ENCODE measurements around the gene NAT14.
"Not testable (repeated sequence)": the region's sequence is repeated elsewhere in the genome, so short reads cannot be mapped to it uniquely, and the experiment has no call there.

The NAT14 gene, protein sequence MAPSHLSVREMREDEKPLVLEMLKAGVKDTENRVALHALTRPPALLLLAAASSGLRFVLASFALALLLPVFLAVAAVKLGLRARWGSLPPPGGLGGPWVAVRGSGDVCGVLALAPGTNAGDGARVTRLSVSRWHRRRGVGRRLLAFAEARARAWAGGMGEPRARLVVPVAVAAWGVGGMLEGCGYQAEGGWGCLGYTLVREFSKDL

GRCh38 chr19:55484593-55485438 lies at the start of gene NAT14:
TSS of gene NAT14 (plus strand) at chr19:55485188. CDS start at chr19:55485709, 521 bp downstream.
- DNase-seq (ENCODE audit: low read depth), result peak; percentile 40

DNA sequence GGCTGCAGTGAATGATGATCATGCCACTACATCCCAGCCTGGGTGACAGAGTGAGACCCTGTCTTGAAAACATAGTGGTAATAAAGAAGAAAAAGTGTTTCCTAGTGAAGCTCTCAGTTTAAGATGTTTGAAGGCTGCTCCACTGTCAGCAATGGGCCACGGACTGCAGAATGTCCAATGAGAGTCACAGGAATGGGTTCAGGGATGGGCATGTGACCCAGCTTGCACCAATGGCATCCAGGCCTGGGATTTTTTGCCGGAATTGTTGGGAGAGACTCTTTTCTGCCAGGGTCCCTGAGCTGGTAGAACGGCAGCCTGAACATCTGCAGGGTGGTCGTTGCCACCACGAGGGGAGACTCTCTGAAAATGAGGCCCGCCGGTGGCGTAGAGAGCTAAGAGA lies 48.1 kb upstream of the NAT14 start:
- no peak for DNase-seq (ENCODE audit: low read depth)

GRCh38 chr19:55437410-55437809 lies 47.6 kb upstream of the NAT14 start:
- peak; percentile 69 for DNase-seq (ENCODE audit: low read depth)

- DNase-seq (ENCODE audit: low read depth), result no peak
These were observed 45.9 kb upstream of the NAT14 start for GRCh38 chr19:55439052-55439451.

DNA sequence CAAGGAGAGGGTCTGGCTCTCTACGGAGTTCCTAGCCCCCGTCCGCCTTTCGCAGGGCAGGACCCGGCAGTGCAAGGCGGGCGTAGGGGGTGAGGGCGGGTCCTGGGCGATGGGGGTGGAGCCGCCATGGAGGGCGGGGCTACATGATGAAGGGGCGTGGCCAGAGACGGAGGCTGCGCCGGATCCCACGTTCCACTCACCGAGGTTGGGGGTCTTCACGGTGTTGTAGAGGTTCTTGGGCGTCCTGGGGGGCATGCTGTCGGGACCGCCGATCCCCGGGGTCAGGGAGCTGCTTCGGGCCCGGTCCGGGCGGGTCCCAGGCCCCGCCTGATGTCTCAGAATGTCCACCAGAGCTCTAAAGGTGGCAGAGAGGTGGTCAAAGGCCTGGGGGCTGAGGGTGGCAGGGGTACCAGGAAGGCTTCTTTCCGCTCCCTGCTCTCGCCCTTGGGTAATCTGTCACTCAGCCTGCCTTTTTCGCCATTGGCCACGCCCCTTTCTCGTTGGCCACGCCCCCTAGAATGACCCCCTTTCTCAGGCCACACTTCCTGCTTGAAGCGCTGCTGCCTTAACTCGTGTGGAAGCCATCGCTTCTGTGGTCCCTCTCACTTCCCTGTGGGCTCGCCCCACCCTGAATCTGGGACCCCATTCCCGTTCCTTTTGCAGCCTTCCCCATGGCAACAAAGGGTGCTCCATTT lies 44.4 kb upstream of the NAT14 start:
- DNase-seq (ENCODE audit: low read depth), result no peak

DNA sequence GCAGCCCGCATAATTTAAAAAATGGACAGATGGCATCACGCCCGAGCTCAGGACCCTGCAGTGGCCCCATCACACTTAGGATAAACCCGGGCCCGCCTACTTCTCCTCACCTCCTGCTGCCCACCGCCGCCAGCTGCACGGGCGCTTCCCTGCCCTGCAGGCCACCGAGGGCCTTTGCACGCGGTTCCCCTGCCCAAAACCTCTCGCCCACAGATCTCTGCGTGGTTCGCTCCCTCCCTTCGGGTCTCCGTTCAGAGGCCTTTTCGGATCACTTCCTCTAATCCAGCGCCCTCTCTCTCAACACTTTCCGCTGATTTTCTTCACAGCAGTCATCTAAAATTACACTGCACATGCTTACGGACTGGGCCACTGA lies 43.7 kb upstream of the NAT14 start:
- no peak for DNase-seq (ENCODE audit: low read depth)

GRCh38 chr19:55441692-55442321 lies 43.2 kb upstream of the NAT14 start:
- no peak for DNase-seq (ENCODE audit: low read depth)

- no peak for DNase-seq (ENCODE audit: low read depth)
These were observed 42.5 kb upstream of the NAT14 start for GRCh38 chr19:55442372-55442961.

DNA sequence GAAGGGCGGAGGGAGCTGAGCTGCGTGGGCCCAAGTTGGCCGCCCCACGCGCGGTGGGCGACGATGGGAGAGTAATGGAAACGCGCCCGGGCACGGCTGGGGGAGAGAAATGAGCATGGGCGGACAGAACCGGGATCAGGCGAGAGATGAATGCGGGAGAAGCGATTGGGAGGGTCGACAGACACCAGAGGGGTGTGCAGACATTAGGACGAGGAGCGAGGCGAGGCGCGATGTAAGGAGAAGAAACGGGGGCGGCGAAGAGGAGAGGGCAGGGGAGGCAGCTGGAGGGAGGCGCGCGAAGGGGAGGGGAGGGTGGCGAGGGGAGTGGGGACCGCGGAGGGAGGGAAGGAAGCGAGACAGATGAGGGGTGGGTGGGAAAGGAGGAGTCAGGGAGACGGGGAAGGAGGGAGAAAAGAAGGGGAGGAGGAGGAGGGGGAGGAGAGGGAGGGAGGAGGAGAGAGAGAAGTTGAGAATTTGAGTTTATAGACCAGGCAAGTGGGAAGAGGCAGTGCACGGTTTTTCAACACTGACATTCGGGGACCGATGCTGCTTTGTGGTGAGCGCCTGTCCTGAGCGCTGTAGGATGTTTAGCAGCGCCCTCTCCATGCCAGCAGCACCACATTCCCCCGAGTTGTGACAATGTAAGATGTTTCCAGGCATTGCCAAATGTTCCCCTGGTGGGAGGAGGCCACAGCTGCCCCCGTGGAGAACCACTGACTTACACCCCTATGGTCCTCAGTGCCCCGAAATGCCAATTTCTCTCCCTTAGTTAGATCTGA lies 41.8 kb upstream of the NAT14 start, which contains the start of gene SHISA7:
Gene SHISA7, minus strand, starts transcription at position 256 of the 779 bp plus-strand sequence. CDS start 437 bp downstream, outside the sequence.
- DNase-seq (ENCODE audit: low read depth), result no peak

DNA sequence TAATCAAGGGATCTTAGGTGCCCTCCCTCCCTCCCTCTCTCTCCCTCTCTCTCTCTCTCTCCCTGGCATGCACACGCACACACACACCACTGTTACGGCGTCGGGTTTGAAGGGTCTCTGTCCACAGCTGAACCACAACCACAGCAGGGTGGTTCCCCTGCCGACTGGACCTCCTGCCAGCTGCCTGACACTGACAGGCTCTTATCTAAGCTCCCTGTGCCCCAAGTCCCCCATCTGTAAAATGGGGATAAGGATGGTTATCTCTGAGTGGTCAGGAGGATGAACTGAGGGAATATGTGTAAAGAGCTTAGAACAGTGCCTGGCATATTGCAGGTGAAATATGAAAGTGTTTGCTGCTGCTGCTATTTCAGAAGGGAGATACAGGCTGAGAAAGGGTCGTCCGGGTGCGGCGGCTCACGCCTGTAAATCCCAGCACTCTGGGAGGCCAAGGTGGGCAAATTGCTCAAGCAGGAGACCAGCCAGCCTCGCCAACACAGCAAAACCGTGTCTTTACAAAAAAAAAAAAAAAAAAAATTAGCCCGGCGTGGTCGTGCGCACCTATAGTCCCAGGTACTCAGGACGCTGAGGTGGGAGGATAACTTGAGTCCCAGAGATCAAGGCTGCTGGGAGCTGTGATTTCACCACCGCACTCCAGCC lies 41.0 kb upstream of the NAT14 start:
- DNase-seq (ENCODE audit: low read depth), result no peak

GRCh38 chr19:55444646-55445045 lies 40.3 kb upstream of the NAT14 start:
- no peak for DNase-seq (ENCODE audit: low read depth)

GRCh38 chr19:55446060-55446459 lies 38.9 kb upstream of the NAT14 start:
- DNase-seq (ENCODE audit: low read depth), result no peak

DNA sequence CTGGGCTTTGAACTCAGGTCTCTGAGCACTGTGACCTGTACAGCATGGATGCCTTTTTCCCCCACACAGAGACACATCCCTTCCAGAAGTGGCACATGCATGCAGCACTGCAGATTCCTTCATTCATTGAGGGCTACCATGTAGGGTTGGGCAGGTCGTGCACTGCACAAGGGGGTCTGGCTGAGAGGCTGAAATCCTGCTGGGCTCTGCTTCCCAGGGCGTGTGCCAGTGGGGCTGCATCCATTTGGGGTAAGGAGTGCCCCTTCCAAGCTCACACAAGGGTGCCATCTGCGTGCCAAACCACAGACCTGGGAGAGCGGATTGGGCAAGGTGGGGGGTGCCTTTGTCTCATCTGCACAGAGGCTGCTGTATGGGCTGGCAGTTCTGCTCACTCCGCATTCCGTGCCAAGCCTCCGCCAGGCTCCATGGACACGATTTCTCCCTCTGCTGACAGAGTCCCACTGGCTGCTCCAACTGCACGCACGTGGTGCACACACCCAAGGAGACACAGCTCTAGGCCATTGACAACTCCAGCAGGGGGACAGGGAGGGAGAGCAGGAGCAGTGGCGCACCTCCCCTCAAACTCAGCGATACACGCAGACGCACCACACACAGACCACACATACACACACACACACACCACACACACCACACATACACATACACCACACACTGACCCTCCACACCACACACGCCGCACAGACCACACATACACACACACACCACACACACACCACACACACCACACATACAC lies 37.4 kb upstream of the NAT14 start:
- DNase-seq (ENCODE audit: low read depth), result no peak

DNA sequence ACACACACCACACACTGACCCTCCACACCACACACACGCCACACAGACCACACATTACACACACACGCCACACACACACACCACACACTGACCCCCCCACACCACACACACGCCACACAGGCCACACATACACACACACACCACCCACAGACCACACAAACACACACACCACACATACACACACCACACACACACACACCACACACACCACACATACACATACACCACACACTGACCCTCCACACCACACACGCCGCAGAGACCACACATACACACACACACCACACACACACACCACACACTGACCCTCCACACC lies 36.9 kb upstream of the NAT14 start:
- DNase-seq (ENCODE audit: low read depth), result not testable (repeated sequence)

DNA sequence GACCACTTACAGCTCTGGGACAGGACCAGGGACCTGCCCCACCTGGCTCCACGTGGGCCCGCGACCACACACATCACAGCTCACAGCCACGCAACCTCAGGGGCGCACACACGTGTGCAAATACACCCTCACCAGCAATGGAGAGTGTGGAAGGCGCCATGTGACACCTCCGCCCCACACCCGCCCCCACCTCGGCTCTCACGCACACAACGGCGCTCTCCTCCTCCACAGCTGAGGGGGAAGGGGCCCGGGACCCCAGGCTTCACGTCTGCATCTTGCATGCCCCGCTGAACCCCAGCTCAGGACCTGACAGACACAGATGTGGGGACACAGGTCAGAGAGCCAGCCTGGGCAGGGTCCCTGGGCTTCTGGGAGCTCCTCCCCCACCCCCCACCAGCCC lies 35.5 kb upstream of the NAT14 start:
- DNase-seq (ENCODE audit: low read depth), result no peak

DNA sequence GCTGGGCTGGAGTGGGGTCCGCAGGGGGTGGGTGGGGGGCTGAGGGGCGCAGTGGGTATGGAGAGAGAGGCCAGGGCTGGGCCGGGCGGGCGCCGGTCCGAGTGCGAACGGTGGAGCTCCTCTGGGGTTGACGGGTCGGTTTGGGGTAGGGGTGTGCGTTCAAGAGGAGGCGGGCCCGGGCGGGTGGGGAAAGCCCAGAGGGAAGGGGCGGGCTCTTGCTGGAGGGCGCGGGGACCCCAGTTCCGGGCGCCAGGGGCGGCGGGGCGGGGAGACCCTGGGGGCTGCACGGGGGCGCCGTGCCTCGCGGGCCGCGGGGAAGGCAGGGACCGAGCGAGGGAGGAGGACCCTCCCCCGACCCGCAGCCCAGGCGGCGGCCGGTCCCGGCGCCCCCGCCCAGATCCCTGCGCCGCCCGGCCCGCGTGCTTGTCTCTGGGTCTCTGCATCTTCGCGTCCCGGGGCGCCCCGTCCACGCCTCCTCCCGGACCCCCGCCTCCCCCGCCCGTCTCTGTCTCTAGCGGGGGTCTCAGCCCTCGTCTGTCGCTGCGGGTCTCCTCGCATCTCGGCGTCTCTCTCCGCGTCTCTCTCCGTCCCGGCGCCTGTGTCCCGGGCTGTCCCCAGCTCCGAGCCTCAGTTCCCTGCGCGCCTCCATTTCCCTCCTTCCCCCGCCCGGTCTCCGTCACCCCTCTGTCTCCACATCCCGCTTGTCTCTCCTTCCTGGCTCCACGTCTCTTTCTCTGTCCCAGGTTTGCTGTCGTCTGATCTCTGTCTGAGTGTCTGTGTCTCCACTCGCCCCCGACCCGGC lies 33.6 kb upstream of the NAT14 start:
- DNase-seq (ENCODE audit: low read depth), result no peak

DNA sequence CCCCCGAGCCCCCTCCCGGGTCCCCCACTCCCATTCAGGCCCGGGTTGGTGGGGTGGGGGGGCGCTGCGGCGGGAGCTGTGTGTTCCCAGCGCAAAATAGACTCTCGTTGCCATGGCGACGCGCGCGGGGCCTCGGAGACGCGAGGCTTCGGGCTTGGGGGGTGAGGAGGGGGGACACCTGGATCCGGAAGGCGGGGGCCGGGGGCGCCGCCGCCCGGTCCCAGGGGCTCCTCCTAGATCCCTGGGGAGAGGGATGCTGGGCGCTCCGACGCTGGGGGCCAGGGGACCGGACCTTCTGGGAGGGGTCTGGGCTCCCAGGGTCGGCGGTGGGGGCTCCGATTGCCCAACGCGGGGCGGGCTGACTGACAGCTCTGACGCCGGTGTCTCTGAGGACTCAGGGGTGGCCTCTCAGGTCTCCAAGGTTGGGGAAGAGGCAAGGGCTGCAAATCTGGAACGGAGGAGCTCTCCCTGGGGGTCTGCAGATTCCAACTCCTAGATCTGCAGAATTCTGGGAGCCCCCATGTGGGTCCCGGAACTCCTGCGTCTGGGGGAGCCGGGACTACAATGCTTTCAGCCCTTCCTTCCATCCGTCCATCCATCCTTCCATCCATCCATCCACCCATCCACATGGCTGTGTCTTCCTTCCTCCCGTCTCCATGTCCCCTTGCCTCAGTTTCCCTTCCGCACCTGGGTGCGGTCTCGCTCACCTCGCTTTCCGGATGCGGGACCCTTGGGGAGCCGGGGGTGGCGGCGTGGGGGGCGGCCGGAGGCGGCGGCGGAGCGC lies 32.8 kb upstream of the NAT14 start:
- DNase-seq (ENCODE audit: low read depth), result no peak

- peak; percentile 81 for DNase-seq (ENCODE audit: low read depth)
These were observed 32.1 kb upstream of the NAT14 start for GRCh38 chr19:55452749-55453346.

Data from iris pigment epithelial cell (primary cell).